Hepatocyte (in vitro differentiated cells): Measurements from ENCODE around the gene CLN5. TPM values are rescaled to one million over a fixed set of nuclear protein-coding genes. Genes with fewer than 3 reads are reported as not detected.

Experiments
- DNase-seq: peaks from one replicate; pipeline ENCODE4 v3.0.0-alpha.2; 2016; ENCODE audit warnings: low spot score
- H2AFZ ChIP-seq: fragments of 200-600 bp; sonication (generic); 2 replicates; pipeline ENCODE4 v1.6.0; 2016; ENCODE audit warnings: antibody characterized with exemption, mild to moderate bottlenecking
- H3K27ac ChIP-seq: fragments of 200-600 bp; sonication (generic); 2 replicates; pipeline ENCODE4 v1.5.1; 2016; ENCODE audit warnings: mild to moderate bottlenecking
- H3K27me3 ChIP-seq: fragments of 200-600 bp; sonication (generic); 2 replicates; pipeline ENCODE4 v1.6.1; 2016
- H3K36me3 ChIP-seq: fragments of 200-600 bp; sonication (generic); replicated peaks from 2 replicates; pipeline ENCODE4 v1.5.1; 2016; ENCODE audit warnings: low read depth; ENCODE audit not compliant: insufficient read depth
- H3K4me1 ChIP-seq: fragments of 200-600 bp; sonication (generic); 2 replicates; pipeline ENCODE4 v1.5.1; 2016; ENCODE audit warnings: mild to moderate bottlenecking, moderate library complexity; ENCODE audit not compliant: insufficient read depth
- H3K4me2 ChIP-seq: fragments of 200-600 bp; sonication (generic); 2 replicates; pipeline ENCODE4 v1.6.0; 2016
- H3K4me3 ChIP-seq: fragments of 200-600 bp; sonication (generic); 2 replicates; pipeline ENCODE4 v1.5.1; 2016; ENCODE audit warnings: mild to moderate bottlenecking
- H3K79me2 ChIP-seq: fragments of 200-600 bp; sonication (generic); 2 replicates; pipeline ENCODE4 v1.6.0; 2017; ENCODE audit warnings: mild to moderate bottlenecking
- H3K9me2 ChIP-seq: fragments of 200-600 bp; sonication (generic); replicated peaks from 2 replicates; pipeline ENCODE4 v1.6.0; 2017; ENCODE audit warnings: mild to moderate bottlenecking; ENCODE audit not compliant: insufficient read depth
- H3K9me3 ChIP-seq: fragments of 200-600 bp; sonication (generic); 2 replicates; pipeline ENCODE4 v1.5.1; 2016; ENCODE audit warnings: low read depth, mild to moderate bottlenecking
- H4K20me1 ChIP-seq: fragments of 200-600 bp; sonication (generic); 2 replicates; pipeline ENCODE4 v1.6.0; 2016; ENCODE audit warnings: mild to moderate bottlenecking; ENCODE audit not compliant: insufficient read depth, poor library complexity, severe bottlenecking
- EZH2 ChIP-seq: fragments of 200-600 bp; sonication (generic); IDR thresholded peaks from 2 replicates; pipeline ENCODE4 v1.6.1; 2016; ENCODE audit warnings: antibody characterized with exemption, mild to moderate bottlenecking, borderline replicate concordance
- EZH2phosphoT487 ChIP-seq: fragments of 200-600 bp; sonication (generic); IDR thresholded peaks from one replicate; pipeline ENCODE4 v1.6.1; 2018; ENCODE audit warnings: antibody characterized with exemption, mild to moderate bottlenecking, low read depth, moderate library complexity; ENCODE audit not compliant: unreplicated experiment, severe bottlenecking
- whole genome bisulfite sequencing: methylation state at CpG from one replicate; pipeline ENCODE4 v1.1.6; 2016; ENCODE audit warnings: low lambda C conversion rate; ENCODE audit errors: missing lambda C conversion rate; 5-methylcytosine and 5-hydroxymethylcytosine counted together
- polyA plus RNA-seq: library from polyadenylated mRNA; unstranded; fragments of >200 nt; fragmentation: Nextera tagmentation; extraction: Ambion mirVana; gene quantifications from 2 replicates; pipeline ENCODE4 v1.2.1, GENCODE V29; 2016
- total RNA-seq: library from RNA; depleted of rRNA; stranded (reverse); fragments of >200 nt; gene quantifications from 2 replicates; pipeline ENCODE4 v1.2.3, GENCODE V29; 2014
- TF ChIP-seq, protein P1 (sequence below): fragments of 200-600 bp; sonication (generic); IDR thresholded peaks from 2 replicates; pipeline ENCODE4 v1.5.1; 2016; ENCODE audit warnings: antibody characterized with exemption, mild to moderate bottlenecking; ENCODE audit not compliant: poor library complexity

CLN5 gene
- total and polyA plus RNA-seq, 2 experiments from 2014 or later, result 31.5 to 45.2 TPM

GRCh38 chr13:76976929-76977328 lies 15.0 kb upstream of the CLN5 start:
- Histone ChIP-seq H3K27ac (no peak overlapping the region), H4K20me1 (no peaks in the 10 kb centered on the region), H3K4me2 (no peak overlapping the region), H3K27me3 (peaks cover 12% of the 10 kb centered on the region), H3K4me3 (no peak overlapping the region), H3K79me2 (no peaks in the 10 kb centered on the region), H3K36me3 (no peaks in the 10 kb centered on the region), H3K4me1 (peaks cover 6% of the 10 kb centered on the region), H3K9me2 (no peaks in the 10 kb centered on the region), H2AFZ (no peak overlapping the region), H3K9me3 (no peaks in the 10 kb centered on the region)
- WGBS, result 48% methylated on average over 5 of the region's 5 CpGs
- TF ChIP-seq EZH2phosphoT487 (no peak), EZH2 (no peak)
- TF ChIP-seq, protein P1, sequence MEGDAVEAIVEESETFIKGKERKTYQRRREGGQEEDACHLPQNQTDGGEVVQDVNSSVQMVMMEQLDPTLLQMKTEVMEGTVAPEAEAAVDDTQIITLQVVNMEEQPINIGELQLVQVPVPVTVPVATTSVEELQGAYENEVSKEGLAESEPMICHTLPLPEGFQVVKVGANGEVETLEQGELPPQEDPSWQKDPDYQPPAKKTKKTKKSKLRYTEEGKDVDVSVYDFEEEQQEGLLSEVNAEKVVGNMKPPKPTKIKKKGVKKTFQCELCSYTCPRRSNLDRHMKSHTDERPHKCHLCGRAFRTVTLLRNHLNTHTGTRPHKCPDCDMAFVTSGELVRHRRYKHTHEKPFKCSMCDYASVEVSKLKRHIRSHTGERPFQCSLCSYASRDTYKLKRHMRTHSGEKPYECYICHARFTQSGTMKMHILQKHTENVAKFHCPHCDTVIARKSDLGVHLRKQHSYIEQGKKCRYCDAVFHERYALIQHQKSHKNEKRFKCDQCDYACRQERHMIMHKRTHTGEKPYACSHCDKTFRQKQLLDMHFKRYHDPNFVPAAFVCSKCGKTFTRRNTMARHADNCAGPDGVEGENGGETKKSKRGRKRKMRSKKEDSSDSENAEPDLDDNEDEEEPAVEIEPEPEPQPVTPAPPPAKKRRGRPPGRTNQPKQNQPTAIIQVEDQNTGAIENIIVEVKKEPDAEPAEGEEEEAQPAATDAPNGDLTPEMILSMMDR, result no peak
- no peak for DNase-seq

DNA sequence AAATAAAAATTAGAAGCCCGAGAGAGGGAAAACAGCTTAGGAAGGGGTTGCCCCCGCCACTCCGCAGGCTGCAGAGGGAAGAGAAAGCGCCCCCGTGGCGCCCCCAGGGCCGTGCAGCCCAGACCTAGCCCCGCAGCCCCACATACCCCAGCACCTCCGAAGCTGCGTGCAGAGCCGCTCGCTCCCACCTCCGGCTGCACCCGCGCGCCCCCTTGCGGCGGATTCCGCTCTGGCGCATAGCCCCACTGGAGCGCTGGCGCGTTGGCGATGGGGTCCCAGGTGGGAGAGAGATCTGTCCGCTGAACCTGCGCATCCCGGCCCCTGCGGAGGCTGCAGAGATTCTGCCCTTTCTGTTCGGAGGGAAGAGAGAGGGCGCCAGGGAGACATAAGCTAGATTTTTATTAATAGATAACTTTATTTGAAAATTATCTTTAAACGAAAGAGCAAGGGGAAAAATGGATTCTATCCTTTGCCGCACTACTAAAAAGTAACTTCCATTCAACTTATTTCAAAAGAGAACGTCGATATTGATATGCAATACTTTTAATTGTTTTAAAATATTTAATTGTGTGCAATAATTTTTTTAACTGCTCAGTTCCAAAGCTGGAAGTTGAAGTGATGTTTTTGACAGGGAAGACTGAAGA lies 11.7 kb upstream of the CLN5 start:
- no peak overlapping the region for H3K4me3 ChIP-seq
- no peaks in the 10 kb centered on the region for H3K79me2 ChIP-seq
- peaks cover 6% of the 10 kb centered on the region for H3K4me1 ChIP-seq
- no peak overlapping the region for H3K27ac ChIP-seq
- 9% methylated on average over 34 of the region's 34 CpGs for WGBS
- no peaks in the 10 kb centered on the region for H3K9me3 ChIP-seq
- peak; percentile 85 for DNase-seq
- TF ChIP-seq, protein P1, result peak; percentile 97
- TF ChIP-seq EZH2phosphoT487 (no peak), EZH2 (no peak)
- no peaks in the 10 kb centered on the region for H4K20me1 ChIP-seq
- peaks cover 12% of the 10 kb centered on the region for H3K27me3 ChIP-seq
- no peaks in the 10 kb centered on the region for H3K9me2 ChIP-seq
- H2AFZ ChIP-seq, result peak overlapping the region; percentile 64
- no peaks in the 10 kb centered on the region for H3K36me3 ChIP-seq
- H3K4me2 ChIP-seq, result peak overlapping the region; percentile 92

GRCh38 chr13:76982061-76982460 lies 9.8 kb upstream of the CLN5 start:
- H3K79me2 ChIP-seq, result no peaks in the 10 kb centered on the region
- no peaks in the 10 kb centered on the region for H3K36me3 ChIP-seq
- no peaks in the 10 kb centered on the region for H3K9me3 ChIP-seq
- H3K27me3 ChIP-seq, result peaks cover 12% of the 10 kb centered on the region
- WGBS, result 54% methylated on average over 6 of the region's 6 CpGs
- no peak overlapping the region for H2AFZ ChIP-seq
- no peak for TF ChIP-seq EZH2phosphoT487
- TF ChIP-seq EZH2, result no peak
- TF ChIP-seq, protein P1, result no peak
- no peak for DNase-seq
- no peak overlapping the region for H3K4me3 ChIP-seq
- H4K20me1 ChIP-seq, result no peaks in the 10 kb centered on the region
- H3K4me1 ChIP-seq, result peaks cover 6% of the 10 kb centered on the region
- no peak overlapping the region for H3K4me2 ChIP-seq
- no peaks in the 10 kb centered on the region for H3K9me2 ChIP-seq
- no peak overlapping the region for H3K27ac ChIP-seq
